GM19099 (cell line): ENCODE results near the gene ATP6V1B1.

Experiments
- POLR2A ChIP-seq: IDR thresholded peaks from 3 replicates; pipeline ENCODE4 v1.6.1; 2011; ENCODE audit warnings: low read depth; ENCODE audit not compliant: insufficient read length; ENCODE audit errors: extremely low read depth

Gene ATP6V1B1

DNA sequence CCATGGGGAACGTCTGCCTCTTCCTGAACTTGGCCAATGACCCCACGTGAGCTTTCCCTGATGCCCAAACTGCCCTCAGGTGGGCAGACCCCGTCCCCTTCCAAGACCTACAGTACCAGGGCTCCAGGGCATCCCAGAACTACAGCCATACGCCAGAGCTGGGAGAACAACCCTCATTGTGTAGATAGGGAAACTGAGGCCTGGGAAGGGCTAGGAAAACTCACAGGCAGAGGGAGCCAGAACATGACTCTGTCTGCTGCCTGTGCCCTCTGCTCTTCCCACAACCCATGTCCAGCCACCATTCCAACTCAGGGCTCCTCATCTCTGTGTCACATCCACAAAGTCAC, 25.9 kb downstream of the ATP6V1B1 start:
- TF ChIP-seq POLR2A, result no peak

DNA sequence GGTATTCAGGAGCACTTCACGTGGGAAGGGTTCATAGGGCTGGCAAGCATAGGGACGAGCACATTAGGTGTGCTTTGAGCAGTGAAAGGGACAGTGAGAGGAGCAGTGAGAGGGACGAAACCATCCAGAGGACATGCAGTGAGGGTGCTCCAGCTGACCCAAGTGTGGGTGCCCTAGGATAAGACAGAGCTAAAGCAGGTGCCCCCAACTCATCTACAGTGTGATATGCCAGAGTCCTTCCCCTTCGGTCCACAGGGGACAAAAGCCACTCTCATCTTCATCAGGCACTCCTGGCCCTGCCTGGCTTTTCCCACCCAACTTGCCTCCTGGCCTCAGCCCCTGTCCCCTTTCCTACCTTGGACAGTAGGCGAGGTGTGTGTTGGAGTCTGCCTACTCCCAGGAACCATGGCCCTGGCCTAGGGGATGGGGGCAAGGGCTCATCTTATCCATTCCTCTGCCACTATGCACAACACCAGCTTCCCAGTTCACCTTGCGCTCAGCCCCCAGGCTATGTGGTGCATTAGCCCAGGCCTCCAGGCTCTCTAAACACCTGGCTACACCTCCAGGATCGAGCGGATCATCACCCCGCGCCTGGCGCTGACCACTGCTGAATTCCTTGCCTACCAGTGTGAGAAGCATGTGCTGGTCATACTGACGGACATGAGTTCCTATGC, 26.6 kb downstream of the ATP6V1B1 start:
- TF ChIP-seq POLR2A, result no peak

DNA sequence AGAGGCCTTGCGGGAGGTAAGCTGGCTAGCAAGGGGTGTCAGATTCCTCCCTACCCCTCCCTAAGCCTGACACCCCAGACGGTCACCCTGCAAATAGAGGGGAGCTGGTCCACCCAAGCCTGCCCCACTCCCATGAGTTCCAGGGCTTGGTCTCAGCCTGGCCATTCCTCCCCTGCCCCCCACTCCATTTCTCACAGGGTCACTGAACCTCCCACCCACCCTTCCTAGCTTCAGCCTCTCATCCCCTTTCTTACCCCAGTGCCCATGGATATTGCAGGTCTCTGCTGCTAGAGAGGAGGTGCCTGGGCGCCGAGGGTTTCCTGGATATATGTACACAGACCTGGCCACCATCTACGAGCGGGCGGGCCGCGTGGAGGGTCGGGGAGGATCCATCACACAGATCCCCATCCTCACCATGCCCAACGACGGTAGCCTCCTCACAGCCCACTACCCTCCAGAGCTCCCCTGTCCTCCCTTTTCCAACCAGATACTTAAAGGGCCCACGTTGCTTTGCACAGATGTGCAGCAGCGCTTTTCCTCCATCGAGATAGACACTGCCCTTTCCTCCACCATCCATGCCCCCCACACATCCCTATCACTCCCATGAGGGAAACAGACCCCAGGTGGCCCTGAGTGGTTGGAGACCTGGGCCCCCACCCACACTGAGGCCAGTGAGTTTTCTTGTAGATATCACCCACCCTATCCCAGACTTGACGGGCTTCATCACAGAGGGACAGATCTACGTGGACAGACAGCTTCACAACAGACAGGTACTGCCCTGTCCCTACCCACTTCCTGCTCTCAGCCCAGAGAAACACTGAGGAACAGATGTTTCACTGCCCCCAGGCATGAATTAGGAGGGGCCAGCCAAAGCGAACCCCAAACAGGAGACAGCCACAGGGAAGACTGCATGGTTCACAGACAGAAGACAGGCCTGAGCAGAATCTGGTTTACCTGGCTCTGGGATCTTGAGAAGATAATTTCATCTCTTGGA, 27.5 kb downstream of the ATP6V1B1 start:
- TF ChIP-seq POLR2A, result no peak

DNA sequence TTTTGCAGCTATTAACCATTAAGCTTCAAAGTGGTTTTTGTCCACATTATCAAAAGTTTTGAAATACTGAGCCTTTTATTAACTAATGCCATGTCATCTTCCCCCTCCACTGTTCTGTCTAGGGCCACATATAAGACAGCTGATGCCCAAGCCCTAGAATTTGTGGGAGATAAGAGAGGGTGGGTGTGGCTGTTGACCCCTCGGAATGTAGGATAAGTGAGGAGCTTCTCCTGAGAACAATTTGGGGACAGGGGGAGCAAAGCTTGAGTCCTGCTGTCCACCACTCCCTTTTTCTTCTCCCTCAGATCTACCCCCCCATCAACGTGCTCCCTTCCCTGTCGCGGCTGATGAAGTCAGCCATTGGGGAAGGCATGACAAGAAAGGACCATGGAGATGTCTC, 28.4 kb downstream of the ATP6V1B1 start:
- TF ChIP-seq POLR2A, result no peak

DNA sequence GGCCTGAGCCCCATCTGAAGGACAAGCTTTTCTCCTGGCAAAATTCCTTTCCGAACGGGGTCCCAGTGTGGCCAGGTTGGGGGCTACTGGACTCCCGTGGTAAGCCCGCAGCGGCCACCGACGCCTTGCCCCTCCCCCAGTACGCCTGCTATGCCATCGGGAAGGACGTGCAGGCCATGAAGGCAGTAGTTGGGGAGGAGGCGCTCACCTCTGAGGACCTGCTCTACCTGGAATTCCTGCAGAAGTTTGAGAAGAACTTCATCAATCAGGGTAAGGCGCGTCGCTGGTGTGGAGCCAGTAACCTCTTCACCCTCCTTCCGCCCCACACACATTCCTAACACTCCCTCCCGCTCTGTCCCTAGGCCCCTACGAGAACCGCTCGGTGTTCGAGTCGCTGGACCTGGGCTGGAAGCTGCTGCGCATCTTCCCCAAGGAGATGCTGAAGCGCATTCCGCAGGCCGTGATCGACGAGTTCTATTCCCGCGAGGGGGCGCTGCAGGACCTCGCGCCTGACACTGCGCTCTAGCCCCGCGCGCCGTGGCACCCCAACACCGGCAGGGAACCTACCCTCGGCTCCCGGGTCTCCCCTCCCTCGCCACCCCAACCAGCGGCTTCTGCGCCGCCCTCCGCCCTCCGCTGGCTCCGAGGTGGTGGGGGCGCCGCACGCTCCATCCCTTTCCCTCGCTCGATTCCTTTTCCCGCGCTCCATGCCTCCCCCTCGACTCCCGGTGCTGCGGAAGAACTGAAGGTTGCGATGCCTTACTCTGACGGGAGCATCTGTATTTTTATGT, 29.1 kb downstream of the ATP6V1B1 start:
- TF ChIP-seq POLR2A, result no peak

DNA sequence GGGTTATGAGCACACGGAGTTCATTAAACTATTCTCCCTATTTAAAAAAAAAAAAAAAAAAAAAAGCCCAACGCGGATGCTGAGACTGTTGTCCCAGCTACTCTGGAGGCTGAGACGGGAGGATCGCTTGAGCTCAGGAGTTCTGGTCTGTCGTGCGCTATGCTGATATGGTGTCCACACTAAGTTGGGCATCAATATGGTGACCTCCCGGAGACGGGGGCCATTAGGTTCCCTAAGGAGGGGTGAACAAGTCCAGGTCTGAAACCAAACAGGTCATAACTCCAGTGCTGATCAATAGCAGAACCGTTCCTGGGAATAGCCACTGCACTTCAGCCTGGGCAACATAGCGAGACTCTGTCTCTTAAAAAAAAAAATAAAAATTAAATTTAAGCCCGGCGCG, 29.8 kb downstream of the ATP6V1B1 start:
- TF ChIP-seq POLR2A, result no peak

DNA sequence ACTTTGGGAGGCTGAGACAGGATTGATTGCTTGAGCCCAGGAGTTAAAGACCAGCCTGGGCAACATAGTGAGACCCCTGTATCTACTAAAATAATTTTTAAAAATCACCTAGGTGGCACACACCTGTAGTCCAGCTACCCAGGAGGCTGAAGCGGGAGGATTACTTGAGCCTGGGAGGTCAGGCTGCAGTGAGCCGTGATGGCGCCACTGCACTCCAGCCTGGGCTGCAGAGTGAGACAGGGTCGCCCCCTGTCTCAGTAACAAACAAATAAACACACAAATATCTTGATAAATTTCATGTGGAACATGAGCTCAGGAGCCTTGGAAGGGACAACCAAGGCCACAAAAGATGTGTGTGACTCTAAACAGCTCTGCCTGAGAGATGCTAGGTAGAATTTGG, 31.0 kb downstream of the ATP6V1B1 start:
- TF ChIP-seq POLR2A, result no peak

DNA sequence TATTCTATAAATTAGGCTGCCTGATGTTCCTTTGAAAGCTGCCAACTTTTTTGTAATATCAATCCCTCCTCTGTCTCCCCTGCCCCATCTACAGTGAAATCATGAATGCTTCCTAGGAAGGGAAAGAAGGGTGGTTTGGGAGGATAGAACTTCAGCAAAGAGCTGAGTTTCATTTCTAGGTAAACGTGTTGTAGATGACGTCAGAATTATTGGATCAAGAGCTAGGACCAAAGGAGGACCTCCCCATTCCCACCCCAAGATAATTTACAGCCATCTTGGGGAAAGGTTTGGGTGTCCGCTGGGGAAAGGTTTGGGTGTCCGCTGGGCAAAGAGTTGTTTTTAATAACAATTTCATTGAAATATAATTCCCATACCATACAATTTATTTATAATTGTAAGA, 31.5 kb downstream of the ATP6V1B1 start:
- no peak for TF ChIP-seq POLR2A

DNA sequence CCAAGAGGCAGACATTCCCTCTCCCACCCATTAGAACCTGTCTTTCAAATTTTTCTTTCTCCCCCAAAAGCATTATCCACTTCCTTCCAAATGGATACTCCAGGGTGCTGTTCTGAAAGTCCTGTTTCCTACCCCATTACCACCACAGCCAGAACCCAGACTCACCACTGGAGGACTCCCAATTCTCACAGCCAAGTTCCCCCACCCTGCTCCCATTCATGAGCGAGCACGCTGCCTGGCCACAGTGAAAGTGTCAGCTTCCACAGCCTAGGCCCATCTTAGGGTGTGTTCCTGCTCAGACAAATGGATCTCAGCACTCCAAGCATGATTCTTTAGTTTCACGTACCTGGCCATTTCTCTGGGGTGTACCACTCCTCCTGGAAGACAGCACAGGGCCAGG, 38.9 kb downstream of the ATP6V1B1 start:
- no peak for TF ChIP-seq POLR2A

DNA sequence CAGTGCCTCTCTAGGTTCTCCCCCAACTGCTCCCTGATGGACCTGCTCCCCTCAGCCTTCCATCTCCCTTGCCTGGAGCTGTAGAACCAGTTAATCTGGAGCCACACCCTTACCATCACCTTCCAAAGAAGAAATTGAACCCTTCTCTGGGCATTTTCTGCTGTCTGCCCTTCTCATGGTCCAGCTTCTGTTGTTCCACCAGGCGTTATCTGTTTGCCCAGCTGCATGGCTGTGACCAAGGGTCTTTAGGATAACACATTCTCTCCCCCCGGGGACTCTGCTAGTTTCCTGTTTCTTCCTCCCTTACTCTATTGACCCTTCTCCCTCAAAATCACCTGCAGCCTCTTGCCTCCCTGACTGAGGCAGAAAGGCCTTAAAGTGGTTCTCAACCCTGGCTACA, 39.5 kb downstream of the ATP6V1B1 start:
- TF ChIP-seq POLR2A, result no peak

DNA sequence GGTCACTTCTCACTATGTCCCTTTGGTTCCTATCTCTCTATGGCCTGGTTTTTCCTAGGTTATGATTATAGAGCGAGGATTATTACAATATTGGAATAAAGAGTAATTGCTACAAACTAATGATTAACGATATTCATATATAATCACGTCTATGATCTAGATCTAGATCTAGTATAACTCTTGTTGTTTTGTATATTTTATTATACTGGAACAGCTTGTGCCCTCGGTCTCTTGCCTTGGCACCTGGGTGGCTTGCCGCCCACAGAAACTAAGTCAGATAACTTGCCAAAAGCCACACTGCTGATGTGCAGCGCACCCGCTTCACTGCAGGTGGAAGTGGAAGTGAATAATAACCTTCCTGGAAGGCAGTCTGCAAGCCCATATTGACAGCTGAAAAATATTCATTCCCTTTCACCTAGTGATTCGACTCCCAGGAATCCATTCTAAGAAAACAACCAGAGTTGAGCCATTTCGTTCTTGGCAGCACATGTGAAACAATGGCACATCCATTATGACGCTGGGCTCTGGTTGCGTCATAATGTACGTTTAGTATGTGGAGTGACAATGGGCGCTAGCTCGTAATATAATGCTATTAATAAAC, 42.0 kb downstream of the ATP6V1B1 start:
- TF ChIP-seq POLR2A, result no peak

DNA sequence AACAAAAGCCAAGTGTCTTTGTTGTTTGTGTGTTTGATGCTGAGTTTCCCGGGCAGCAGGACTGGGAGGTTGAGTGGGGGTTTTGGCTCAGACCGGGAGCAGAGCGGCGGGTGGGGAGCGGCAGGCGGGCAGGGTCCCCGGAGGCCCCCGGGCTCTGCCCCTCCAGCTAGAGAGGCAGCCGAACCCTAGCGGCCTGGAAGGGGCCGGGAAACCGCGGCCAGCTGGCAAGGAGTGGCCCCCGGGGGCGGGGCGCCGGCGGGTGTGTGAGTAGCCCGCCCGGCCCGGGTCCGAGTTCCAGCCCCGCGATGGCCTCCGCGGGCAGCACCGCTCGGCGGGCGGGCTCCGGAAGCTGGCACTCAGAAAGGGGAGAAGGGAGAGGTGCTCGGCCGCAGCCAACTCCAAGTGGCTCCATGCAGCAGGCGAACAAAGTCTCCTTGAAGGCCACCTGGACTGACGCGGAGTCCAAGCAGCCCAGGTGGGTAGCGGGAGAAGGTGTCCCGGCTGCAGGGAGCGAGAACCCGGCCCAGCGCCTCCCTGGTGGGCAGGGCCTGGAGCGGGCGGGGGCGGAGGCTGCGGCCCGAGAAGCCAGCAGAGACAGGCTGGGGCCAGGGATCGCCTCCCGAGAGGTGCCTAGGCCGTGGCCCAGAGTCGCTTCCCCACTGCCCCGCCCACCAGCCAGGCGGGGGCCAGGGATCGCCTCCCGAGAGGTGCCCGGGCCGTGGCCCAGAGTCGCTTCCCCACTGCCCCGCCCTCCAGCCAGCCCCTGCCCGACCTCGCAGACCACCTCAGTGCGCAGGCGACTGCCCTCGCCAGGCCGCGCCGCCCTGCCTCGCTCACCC, 42.9 kb downstream of the ATP6V1B1 start, which contains the start of gene ANKRD53:
TSS of gene ANKRD53 (plus strand) at position 290 of the 839 bp plus-strand sequence. CDS start at position 306, 16 bp downstream.
- no peak for TF ChIP-seq POLR2A

DNA sequence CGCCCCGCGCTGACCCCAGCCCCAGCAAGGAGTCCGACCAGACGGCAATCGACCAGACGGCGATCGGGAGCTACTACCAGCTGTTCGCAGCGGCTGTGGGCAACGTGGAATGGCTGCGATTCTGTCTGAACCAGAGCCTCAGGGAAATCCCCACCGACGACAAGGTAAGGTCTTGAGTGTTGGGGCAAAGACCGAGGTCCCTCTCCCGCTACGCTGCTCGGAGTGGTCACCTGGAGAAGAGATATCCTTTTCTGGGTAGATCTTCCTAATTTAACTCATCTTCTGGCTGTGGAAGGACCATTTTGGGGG, 43.4 kb downstream of the ATP6V1B1 start:
- no peak for TF ChIP-seq POLR2A

DNA sequence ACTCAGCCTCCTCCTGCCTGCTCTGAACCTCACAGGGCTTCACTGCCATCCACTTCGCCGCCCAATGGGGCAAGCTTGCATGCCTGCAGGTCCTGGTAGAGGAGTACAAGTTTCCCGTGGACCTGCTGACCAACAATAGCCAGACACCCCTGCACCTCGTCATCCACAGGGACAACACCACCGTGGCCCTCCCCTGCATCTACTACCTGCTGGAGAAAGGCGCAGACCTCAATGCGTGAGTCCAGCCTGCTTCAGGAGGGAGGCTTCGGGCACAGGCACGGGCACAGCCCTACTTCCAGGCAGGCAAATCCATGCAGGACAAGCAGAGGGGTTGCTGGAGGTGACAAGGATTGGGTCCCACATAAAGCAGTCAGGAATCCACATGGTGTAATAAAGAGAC, 43.9 kb downstream of the ATP6V1B1 start:
- no peak for TF ChIP-seq POLR2A
